Measurements from ENCODE around the gene FBXL14.

The FBXL14 gene

DNA sequence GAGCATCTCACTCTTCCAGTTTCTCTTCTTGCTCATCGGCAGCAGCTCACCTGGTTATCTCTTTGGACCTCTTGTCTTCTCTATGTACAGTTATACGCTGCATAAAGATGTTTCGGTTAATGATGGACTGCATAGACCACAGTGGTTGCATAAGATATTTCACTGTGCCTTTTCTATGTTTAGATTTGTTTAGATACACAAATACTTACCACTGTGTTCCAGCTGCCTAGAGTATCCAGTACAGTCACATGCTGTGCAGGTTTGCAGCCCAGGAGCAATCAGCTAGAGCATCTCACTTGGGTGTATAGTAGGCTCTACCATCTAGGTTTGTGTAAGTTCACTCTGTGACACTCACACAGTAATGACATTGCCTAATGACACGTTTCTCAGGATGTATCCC lies 57.6 kb downstream of the FBXL14 start:
- no peak for DNase-seq (ENCODE audit: low read depth, low spot score)

DNA sequence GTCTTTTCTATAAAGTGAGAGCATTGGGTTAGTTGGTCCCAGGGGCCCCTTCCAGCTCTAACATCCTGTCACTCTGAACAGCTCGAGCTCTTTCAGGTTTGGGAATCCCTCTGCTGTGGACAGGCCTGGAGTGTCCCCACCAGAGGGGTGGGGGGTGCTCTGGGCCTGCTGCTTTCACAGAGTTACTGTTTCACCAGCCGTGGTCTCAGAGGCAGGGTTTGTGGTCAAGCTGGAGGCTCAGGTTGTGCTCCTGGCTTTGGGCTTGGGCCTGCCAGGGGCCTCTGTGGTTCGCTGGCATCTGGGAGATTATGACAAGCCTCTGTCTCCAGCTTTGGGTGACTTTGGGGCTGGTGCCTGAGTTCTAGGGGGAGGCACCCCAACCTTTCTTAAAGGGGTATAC lies 59.6 kb downstream of the FBXL14 start:
- DNase-seq (ENCODE audit: low read depth, low spot score) = no peak

GRCh38 chr12:1533602-1534304 lies 60.6 kb downstream of the FBXL14 start:
- no peak for DNase-seq (ENCODE audit: low read depth, low spot score)

- no peak for DNase-seq (ENCODE audit: low read depth, low spot score)
Measured at GRCh38 chr12:1533205-1533601, 61.2 kb downstream of the FBXL14 start.

DNA sequence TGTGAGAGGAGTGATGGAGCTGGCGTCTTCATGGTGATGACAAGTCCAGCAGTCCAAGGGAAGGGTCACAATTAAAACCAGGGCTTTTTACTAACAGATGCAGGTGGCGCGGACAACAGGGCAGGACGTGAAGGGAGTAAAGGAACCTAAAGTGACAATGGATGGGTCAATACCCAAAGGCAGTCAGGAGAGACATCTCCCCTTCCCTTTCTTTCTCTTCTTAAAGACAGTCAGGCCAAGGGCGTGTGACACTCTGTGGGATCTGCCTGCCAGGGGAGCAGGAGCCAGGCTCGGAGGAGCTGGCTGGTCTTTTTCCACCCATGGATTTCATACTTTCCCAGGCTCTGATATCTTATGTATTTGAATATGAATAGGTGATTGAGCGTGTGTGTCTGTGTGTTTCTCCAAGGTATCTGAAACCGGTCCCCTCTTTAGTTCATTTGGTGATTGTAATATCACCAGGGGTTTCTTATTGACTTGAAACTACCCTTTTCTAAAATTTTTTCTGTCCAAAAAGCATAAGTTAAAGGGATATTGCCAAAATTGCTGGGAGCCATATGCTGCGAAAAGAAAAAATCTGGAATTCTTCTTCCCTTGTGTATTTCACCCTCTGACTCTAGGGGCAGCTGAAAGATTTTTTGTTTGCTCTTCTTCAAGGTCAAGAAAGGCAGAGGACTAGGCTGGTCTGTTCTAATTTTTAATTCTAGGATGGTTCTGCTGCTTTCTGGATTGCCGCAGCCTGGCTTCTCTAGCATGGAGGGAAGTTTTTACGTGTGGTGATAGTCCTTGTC lies 61.8 kb downstream of the FBXL14 start:
- DNase-seq (ENCODE audit: low read depth, low spot score) = no peak

DNA sequence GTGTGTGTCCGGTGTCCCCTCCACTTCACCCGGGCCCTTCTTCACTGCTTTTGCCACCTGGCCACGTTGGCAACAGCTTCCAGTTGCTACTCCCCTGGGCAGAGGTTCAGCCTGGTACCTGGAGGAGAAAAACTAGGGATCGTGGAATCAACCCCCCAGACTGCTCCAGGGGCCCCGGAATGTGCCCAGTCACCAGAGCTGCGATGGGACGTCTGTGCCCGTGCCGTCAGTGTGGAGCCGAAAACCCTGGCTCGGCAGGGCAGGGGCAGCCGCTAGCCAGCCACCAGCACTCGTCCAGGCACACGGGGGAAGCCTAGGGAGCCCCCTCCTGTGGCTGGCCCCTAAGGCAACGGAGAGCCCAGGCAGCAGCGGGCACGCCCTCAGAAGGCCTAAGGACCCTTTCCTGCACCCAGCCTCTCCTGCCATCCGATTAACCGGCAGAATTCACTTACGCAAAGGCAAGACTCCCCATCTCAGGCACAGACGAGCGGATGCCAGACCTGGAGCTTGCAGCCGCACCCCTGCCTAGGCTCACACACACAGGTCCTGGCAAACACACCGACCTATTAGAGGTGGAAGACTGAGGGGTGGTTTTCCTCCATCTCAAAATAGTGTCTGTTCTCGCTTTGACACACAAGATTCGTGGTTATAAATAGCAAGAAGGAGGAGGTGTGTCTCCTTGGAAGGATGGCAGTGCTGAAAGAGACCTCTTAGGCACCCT lies 62.6 kb downstream of the FBXL14 start:
- DNase-seq (ENCODE audit: low read depth, low spot score) = no peak

GRCh38 chr12:1531153-1531653 lies 63.2 kb downstream of the FBXL14 start:
- no peak for DNase-seq (ENCODE audit: low read depth, low spot score)

DNA sequence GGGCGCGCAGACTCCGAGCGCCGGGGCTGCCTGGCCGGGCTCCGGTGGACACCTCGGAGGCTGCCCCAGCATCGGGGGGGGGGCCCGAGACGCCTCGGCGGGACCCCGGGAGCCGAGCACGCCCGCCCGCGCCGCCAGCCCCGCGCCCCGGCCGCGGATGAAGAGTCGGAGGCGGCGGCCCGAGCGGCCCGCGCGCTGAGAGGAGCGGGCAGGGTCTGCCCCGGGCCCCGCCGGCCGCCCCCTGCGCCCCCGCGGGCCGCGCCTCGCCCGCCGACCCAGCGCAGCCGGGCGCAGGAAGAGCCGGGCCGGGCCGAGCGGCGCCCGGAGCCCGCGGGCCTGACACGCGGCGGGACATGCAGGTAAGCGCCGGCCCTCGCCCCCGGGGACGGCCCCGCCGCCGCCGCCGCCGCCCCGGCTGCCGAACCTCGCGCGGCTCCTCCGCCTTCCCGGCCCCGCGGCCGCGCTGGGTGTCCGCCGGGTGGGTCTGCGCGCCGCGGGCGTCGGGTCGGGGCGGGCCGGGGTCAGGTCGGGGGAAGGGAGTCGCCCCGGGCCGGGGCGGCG lies 63.7 kb downstream of the FBXL14 start:
- no peak for DNase-seq (ENCODE audit: low read depth, low spot score)

DNA sequence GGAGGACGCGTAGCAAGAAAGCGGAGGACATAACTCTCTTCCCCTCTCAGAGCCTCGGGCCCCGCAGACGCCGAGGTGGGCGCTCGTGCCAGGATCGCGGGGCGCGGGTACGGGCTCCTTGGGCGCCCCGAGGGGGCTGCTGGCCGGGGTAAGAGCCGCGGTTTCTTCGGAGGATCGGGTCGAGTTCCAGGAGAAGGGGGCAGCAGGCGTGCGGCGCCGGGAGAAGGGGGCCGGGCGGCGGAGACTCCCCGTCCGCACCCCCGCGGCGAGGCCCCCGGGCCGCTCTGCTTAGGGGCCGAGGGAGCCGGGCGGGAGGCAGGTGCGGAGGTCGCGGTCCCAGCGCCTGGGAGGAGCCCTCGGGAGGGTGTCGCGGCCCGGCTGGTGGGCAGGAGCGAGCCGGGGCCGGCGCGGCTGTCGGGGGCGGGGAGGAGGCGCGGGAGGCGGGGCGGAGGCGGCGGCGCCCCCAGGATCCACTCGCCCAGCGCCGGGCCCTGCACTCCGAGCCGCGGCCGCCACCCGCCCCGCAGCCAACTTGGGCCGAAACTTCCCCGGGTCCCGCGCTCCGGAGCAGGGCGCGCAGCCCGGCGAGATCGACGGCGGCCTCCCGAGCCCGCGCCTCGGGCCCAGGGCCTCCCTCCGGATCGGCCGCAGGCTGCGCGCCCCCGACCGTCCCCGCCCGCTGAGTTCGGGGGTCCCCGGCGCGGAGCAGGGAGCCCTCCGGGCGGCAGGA lies 64.4 kb downstream of the FBXL14 start:
- no peak for DNase-seq (ENCODE audit: low read depth, low spot score)

- no peak for DNase-seq (ENCODE audit: low read depth, low spot score)
Measured at GRCh38 chr12:1529228-1529861, 65.0 kb downstream of the FBXL14 start.

DNA sequence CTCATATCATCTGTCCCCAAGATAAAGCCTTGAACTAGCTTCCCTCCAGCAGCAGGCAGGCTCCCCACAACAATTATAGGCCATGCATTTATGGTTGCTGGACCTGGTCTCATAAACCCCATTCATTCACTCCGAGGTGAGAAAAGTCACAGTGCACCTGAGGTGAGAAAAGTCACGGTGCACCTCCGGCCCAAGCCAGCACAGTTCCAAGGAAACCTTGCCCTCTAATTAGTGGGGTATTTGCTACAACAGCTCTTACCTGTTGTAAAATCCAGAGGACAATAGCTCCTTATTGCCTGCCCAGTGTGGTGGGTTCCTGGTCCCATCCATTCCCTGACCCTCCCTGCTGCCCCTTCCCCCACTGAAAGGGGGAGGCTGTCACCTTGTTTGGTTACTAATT lies 65.6 kb downstream of the FBXL14 start:
- DNase-seq (ENCODE audit: low read depth, low spot score) = no peak

DNA sequence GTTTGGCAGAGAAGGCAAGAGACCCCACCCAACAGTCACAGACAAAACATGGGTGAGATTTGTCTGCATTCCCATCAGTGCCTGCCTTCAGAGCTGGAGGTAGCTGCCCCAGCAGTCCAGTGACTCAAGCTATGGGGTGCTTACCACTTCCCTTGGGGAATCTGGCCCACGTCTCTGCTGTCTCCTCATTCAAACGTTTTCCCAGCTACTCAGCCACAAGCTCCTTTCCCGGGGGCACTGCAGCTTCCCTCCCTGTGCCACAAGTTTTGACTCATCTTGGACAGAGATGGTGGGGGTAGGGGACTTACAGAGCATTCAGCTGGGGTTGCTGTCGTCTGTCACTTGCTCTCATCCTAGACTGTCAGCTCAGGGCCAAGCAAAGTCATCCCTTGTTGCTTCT lies 66.6 kb downstream of the FBXL14 start:
- DNase-seq (ENCODE audit: low read depth, low spot score) = no peak

DNA sequence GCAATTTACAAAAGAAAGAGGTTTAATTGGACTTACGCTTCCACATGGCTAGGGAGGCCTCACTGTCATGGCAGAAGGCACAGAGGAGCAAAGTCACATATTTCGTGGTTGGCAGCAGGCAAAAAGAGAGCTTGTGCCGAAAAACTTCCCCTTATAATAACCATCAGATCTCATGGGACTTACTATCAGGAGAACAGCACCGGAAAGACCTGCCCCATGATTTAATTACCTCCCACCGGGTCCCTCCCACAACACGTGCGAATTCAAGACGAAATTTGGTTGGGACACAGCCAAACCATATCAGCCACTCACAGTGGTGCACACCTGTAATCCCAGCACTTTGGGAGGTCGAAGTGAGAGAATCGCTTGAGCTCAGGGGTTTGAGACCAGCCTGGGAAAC lies 68.5 kb downstream of the FBXL14 start:
- DNase-seq (ENCODE audit: low read depth, low spot score) = no peak

DNA sequence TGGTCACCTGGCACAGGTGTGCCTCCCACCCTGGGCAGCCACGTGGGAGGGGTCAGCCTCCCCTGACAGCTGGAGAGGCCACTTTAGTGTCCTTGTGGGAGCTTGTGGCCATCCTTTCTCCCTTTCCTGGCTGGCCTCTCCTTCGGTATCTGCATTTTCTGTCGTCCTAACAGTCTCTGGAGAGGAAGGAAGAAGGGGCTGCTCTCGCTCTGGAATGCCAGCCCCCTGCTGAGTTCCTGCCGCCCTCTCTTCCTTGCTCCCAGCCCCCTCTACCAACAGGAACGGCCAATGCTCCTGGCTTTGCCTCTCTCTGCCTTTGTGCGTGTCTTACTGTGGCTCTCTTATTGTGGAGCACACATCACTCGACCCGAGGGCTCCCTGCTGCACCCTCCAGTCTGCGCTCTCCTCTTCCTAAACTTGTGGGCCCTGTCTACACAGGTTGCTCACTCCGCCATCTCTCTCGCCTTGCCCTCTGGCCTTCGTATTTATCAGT lies 70.8 kb downstream of the FBXL14 start:
- DNase-seq (ENCODE audit: low read depth, low spot score) = no peak

DNA sequence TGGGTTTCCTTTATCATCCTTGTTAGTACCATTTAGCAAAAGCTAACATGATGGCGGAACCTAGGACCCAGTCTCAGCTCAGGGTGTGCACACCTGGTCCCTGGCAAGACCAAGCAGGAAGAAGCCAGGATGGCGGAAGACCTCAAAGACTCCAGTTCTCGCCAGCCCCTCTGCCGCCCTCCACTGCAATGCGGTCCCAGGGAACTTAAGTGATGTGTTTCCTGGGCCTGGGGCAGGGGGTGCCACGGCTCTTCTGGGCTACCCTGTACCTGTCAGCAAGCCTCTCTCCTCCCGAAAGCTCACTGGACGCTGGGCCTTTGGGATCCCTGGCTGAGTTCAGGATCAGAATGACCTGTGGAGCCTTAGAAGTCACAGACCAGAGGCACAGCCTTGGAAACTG lies 71.3 kb downstream of the FBXL14 start:
- DNase-seq (ENCODE audit: low read depth, low spot score) = no peak

GRCh38 chr12:1519642-1520041 lies 74.7 kb downstream of the FBXL14 start:
- DNase-seq (ENCODE audit: low read depth, low spot score) = no peak

DNA sequence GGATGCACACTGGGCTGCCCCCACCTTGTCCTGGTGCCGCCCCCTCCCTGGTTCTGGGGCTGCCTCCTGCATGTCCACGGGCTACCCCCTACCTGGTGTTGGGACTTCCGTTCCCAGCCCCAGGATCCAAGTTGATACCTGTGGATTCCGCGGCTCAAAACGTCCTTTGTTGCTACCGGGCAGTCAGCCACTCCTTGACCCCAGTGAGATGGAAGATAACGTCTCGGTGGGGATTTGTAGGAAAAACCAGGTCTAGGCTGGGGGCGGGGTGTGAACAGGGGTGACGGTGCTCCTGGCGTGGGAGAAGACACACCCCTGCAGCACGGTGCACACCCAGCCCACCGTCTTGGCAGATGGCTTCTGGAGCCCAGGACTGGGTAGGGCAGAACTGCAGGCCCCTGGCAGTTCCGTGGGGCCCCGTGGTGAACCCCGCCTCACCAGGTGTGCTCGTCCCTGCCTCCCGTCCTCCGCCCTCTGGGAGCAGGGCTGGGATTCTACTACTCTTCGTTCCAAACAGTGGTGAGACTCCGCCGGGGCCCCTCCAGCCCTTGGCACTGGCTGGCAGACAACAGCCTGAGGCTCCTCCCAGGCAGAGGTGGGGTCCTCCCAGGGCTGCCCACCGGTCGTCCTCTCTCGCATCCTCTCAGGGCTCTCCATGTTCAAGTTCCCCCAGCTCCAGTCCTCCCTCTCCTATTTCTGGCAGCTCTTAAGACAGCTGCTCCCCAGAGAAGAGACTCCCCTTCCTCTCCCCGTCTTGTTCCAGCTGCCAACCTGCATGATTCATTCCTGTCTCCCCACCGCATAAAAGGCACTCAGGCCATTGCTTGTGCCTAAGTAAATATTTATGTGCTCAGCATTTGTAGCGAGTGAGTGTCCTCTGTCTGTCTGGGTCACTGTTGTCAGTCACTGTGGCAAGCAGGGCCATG lies 75.5 kb downstream of the FBXL14 start:
- no peak for DNase-seq (ENCODE audit: low read depth, low spot score)

- DNase-seq (ENCODE audit: low read depth, low spot score) = no peak
Measured at GRCh38 chr12:1517734-1518525, 76.5 kb downstream of the FBXL14 start.

- no peak for DNase-seq (ENCODE audit: low read depth, low spot score)
Measured at GRCh38 chr12:1517007-1517406, 77.4 kb downstream of the FBXL14 start.
